GM19240 (cell line): ENCODE results near the gene OR4M1.
"Not testable (repeated sequence)": the region's sequence is repeated elsewhere in the genome, so short reads cannot be mapped to it uniquely, and the experiment has no call there.

Experiments
- DNase-seq: peaks from one replicate; pipeline ENCODE4 v3.0.0; 2011; ENCODE audit warnings: low spot score; ENCODE audit not compliant: insufficient read length

Gene OR4M1

DNA sequence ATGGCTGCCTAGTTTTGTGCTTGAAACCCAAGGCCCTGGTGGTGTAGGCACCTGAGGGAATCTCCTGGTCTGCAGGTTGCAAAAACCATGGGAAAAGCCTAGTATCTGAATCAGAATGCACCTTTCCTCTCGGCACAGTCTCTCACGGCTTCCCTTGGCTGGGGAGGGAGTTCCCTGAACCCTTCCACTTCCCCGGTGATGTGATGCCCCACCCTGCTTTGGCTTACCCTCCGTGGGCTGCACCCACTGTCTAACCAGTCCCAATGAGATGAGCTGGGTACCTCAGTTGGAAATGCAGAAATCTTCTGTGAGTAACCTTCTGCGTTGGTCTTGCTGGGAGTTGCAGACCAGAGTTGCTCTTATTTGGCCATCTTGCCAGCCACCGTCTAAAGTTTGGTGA, 47.7 kb downstream of the OR4M1 start:
- not testable (repeated sequence) for DNase-seq

DNA sequence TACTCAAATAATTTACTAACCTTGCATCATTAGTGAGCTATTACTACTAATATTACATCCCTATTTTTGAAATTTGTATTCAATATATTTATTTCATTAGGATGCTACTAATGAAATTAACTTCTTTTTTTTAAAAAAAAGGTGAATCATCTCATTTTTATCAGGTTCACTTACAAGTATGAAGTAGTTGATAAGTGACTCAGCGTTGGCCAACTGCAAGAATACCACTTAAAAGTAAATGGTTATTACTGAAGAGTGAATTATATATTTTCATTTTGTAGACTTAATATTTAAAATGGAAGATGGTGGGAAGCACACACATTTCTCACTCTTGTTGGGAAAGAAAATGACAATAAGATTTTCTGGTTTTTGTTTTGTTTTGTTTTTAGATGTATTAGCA, 49.9 kb downstream of the OR4M1 start:
- no peak for DNase-seq

DNA sequence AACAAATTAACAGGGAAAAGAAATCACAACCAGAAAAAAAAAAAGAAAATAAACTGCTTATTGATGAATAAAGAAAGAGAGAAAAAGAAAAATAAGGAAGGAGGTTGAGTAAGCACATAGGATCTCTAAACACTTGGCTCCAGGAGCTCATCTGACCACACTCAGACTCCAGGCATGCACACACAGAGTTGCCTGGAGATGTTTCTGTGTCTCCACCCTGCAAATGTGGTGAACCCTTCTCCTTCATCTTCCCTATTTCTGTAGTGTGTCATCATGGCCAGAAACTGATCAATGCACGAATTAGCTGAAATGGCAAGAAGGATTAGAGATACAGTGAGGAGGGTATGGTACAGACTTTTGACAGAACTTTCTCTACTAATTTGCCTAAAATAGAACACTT, 50.5 kb downstream of the OR4M1 start:
- no peak for DNase-seq

DNA sequence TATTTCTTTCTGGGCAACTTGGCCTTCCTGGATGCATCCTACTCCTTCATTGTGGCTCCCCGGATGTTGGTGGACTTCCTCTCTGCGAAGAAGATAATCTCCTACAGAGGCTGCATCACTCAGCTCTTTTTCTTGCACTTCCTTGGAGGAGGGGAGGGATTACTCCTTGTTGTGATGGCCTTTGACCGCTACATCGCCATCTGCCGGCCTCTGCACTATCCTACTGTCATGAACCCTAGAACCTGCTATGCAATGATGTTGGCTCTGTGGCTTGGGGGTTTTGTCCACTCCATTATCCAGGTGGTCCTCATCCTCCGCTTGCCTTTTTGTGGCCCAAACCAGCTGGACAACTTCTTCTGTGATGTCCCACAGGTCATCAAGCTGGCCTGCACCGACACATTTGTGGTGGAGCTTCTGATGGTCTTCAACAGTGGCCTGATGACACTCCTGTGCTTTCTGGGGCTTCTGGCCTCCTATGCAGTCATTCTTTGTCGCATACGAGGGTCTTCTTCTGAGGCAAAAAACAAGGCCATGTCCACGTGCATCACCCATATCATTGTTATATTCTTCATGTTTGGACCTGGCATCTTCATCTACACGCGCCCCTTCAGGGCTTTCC, 54.4 kb downstream of the OR4M1 start:
- DNase-seq = not testable (repeated sequence)

DNA sequence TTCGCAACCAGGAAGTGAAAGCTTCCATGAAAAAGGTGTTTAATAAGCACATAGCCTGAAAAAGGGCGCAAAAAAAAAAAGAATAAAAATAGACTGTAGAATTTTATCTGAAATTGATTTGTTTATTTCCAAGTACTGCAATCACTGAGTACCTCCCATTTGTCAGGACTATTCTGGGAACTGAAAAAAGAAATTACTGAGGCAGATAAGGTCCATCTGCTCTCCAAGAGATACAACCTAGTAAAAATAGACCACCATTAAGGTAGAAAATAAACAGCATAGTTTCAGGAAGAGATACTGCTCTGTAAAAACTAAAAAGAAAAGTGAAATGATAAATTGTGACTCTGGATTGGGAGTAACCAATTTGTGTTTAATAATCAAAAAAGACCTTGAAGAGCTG, 55.0 kb downstream of the OR4M1 start:
- DNase-seq = no peak
